GM21528 (cell line): ENCODE data around the gene DHRS7B.
"Not testable (repeated sequence)": the region's sequence is repeated elsewhere in the genome, so short reads cannot be mapped to it uniquely, and the experiment has no call there.

Experiments
- ATAC-seq: cut with Tn5 transposase; IDR thresholded peaks from one replicate; pipeline ENCODE4 v1.9.1; 2021; ENCODE audit warnings: mild to moderate bottlenecking, moderate library complexity; ENCODE audit not compliant: unreplicated experiment, low FRiP score

DHRS7B gene

DNA sequence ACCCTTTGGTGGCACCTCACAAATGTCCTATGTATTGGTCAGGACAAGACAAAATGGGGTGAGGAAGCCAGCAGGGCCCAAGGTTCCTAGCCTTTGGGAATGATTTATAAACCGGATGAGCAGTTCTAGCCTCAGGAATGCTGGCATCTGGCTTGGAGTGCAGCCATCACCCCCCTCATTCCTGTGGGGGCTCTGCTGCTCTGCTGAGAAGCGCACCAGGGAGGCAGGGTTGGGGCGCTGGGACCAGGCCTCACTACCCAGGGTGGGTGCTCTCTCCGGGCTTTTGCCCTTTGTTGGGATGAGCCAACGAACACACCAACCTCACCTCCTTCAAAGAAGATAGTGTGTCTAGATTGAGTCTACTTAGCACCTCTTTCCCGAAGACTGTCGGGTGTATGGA lies 47.9 kb downstream of the DHRS7B start:
- no peak for ATAC-seq

DNA sequence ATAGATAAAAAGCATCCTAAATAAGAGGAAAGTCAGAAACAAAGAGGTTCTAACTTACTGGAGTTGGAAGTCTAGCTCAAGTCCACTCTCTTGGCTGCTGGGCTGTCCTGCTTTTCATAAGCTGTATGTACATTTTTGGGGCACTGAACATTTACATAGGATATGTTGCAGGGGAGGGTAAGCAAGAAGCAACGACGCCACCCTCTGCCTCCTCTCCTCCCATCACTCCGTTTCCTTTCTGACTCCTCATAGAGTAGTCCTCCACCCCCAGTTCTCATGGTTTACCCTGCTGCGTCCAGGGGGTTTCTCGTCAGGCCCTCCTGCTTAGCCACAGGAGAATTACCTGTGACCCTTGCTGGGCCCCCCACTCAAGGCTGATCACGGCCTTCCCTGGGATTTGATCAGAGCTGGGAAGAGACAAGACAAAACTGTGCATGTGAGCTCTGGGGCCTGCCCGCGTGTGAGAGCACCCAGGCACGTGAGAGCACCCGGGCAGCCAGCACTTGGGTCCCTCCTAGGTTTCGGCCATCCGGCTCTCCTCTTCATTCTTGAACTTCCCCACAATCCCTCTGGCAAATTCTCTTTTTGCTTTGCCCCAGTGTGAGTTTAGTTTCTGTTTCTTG lies 50.1 kb downstream of the DHRS7B start:
- no peak for ATAC-seq

DNA sequence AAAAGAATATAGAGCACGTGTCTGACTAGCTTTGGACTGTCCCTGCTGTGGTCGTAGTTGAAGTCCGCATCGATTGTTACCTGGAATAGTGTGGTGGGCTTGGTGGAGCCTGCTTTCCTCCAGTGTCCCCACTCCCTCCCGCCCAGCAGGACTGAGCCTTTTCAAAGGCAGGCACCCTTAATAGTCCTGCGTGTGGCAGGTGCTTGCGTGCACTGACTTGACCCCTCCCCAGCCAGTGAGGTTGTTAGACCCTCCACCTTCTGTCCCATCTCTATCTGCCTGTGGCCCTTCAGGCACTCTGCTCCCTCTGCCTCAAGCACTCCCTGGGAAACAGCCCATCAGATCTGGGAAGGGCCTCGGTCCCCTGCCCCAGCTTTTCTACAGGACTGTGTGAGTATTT lies 50.6 kb downstream of the DHRS7B start:
- ATAC-seq: no peak

DNA sequence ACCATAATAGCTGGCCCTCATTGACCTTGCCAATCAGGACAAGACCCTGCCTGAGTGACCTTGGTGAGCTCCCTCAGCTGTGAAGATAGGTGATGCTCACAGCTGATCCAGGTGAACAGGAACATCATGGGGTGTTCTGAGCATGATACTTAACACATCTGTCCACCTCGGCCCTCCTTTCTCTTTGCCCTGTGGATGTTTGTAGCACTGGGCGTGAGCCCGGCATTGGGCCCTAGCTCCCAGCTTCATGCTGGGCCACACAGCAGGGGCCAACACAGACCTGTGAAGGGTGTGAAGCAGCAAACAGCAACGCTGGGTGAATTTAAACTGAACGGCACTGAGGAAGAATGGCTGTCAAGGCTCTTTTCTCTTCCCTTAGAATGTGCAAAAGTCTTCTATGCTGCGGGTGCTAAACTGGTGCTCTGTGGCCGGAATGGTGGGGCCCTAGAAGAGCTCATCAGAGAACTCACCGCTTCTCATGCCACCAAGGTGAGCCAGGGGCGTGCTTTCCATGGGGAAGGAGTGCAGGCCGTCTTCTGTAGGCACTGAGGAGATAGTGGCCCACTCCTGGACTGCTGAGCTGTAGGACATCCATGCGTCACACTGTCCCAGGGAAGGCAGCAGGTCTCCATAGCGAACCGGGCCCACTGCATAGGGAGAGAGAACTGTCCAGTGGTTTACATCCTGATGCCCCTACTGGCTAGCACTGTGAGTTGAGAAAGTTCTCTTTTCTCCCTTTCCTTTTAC lies 51.3 kb downstream of the DHRS7B start:
- no peak for ATAC-seq

DNA sequence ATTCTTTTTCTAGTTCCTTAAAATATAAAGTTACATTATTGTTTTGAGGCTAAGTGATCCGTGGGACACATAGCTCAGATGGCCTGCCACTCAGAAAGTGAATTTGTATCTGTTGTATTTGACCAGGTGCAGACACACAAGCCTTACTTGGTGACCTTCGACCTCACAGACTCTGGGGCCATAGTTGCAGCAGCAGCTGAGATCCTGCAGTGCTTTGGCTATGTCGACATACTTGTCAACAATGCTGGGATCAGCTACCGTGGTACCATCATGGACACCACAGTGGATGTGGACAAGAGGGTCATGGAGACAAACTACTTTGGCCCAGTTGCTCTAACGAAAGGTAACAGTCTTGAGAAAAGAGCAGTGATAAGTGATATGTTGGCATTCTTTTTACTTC lies 56.7 kb downstream of the DHRS7B start:
- no peak for ATAC-seq

- no peak for ATAC-seq
These were observed 57.8 kb downstream of the DHRS7B start for GRCh38 chr17:21184570-21184969.

- ATAC-seq: no peak
These were observed 58.3 kb downstream of the DHRS7B start for GRCh38 chr17:21185061-21185460.

DNA sequence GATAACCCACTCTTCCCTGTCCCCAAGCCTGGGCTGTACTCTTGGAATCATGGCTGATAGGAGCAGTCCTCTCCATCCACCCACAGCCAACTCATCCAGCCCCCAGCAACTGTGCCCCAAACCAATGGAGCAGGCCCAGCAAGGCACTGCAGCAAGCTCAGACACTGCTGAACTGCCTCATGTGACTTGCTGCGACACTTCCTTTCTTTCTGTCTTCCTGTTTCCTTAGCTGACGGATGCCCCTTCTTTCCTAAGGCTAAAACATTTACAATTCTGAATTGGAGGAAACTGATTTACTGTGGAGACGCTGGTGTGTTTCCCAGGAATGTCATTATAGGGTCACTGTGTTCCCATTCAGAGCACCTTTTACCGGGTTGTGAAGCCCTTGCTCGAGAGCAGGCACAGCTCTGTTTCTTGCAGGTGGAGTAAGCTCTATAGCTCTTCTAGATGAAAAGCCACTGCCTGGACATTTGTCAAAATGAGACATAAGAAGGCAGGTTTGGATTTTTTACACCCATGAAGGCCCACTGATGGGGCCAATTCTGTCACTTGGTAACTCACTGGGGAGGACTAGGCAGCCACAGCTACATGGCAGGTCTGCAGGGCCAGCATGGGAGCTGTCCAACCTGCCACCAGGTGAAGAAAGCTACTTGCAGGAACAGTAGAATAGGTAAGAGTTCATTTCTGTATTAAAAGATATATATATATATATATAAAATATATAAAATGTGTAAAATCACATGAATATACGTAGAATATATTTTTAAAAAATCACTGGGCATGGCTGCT lies 59.8 kb downstream of the DHRS7B start:
- ATAC-seq: no peak

GRCh38 chr17:21189361-21189760 lies 62.6 kb downstream of the DHRS7B start:
- ATAC-seq: no peak

DNA sequence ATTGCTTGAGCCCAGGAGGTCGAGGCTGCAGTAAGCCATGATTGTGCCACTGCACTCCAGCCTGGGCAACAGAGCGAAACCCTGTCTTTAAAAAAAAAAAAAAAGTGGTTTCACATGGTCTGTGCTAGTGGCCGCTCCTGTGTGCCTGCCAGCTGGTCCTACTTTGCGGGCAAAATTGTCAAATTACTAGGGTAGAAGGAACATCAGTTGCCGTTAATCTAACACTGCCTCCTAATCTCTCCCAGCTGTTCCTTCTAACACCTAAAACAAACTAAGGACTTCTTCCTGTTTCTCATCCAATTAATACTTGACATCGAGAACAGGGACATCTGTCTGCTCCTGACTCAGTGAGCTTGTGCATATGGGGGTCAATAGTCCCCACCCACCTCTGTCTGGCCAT lies 63.3 kb downstream of the DHRS7B start:
- ATAC-seq: no peak

- no peak for ATAC-seq
These were observed 64.9 kb downstream of the DHRS7B start for GRCh38 chr17:21191698-21192097.

- ATAC-seq: not testable (repeated sequence)
These were observed 65.7 kb downstream of the DHRS7B start for GRCh38 chr17:21192414-21192813.

GRCh38 chr17:21193031-21193430 lies 66.3 kb downstream of the DHRS7B start:
- no peak for ATAC-seq

- ATAC-seq: no peak
These were observed 67.5 kb downstream of the DHRS7B start for GRCh38 chr17:21194226-21194625.

GRCh38 chr17:21194703-21195102 lies 67.9 kb downstream of the DHRS7B start:
- no peak for ATAC-seq

DNA sequence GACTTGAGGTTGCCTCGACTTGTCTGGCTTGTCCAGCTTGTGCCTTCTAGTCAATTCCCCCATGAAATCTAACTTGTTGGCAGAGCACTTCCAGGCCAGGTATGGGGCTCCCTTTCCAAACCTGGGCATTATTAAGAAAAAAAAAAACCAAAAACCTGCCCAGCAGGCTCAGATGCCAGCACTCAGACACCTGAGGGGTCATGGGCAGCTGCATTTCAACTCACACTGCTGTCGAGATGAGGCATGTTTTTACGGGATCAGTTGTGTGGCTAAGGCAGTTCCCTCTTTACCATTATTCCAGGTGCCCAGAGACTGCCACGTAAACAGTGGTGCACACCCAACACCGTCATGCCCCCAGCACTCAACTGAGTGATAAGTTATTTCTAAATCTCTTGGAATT lies 69.4 kb downstream of the DHRS7B start:
- no peak for ATAC-seq

- ATAC-seq: no peak
These were observed 71.6 kb downstream of the DHRS7B start for GRCh38 chr17:21198411-21198810.

GRCh38 chr17:21199311-21199710 lies 72.5 kb downstream of the DHRS7B start:
- no peak for ATAC-seq

DNA sequence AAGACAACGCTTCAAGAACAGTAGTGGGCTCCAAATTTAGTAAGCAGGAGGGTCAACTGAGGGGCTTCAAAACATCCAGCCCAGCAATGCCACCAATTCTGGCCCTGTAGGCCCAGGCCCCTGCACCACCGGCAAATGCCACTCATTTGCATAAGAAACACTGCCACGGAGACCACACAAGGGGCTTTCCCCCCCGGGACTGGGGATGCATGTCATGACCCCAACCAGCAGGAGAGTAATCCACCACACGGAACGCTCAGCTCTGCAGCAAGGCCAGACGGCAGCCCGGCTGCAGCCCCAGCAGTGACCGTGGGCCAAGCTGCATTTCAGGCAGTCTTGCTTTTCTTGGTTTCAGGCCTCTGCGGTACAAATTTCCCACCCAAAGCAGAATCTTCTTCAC lies 73.1 kb downstream of the DHRS7B start:
- no peak for ATAC-seq

DNA sequence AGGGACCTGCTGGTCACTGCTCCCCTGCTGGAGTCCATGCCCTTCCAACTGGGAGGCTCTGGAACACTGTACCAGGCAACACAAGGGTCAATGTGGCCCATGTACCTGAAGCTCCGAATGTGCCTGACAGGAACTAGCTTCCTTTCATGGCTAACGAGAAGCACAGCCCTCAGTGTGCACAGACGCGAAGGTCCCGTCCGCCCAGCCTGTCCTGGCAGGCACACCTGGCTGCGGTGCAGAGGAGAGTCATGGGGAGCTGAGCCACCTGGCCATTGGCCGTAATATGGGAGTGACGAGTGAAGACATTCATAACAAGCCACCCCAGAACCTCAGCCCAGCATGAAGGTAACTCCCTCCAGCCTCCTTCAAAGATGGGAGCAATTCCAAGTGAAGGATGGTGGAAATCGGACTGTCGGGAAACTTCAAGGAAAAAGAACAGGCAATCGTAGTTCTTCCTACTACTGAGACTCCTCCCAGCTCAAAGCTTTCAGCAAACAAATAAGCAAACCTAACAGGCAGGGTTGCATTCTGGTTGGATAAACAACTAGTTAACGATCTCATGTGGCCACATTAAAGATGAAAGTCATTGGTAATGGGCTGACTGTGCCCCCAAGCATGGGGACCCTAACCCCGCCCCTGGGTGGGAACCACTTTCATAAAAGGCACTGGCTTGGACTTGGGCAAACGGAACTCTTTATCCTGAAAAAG lies 74.0 kb downstream of the DHRS7B start:
- ATAC-seq: no peak

DNA sequence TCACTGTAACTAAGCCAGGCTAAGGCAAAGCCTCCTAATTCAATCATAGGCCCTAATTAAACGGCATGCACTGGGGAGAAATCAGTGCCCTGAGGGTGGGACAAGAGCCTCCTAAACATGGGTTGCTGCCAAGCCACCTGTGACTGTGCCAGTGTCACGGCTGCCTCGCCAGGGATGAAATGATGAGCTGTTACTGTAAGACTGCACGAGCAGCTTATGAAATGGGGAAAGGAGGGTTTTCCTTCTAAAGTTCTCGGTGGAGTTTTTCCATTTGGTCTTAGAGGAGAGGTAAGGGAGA lies 74.5 kb downstream of the DHRS7B start:
- no peak for ATAC-seq
